RWPE2 (cell line): ENCODE data around the gene ROBO2.

Experiments used
- ATAC-seq: fragments of 200-7000 bp; cut with Tn5 transposase; 3 replicates; pipeline ENCODE4 v1.9.1; 2021; ENCODE audit warnings: low read depth
- DNase-seq: peaks from one replicate; pipeline ENCODE4 v3.0.0-alpha.2; 2020; ENCODE audit warnings: low spot score
- H3K27ac ChIP-seq: fragments of 450-650 bp; 2 replicates; pipeline ENCODE4 v1.5.1; 2017; ENCODE audit warnings: mild to moderate bottlenecking; ENCODE audit not compliant: poor library complexity, severe bottlenecking
- H3K27me3 ChIP-seq: fragments of 250-450 bp; sonication (Bioruptor Pico); 2 replicates; pipeline ENCODE4 v1.5.1; 2021; ENCODE audit warnings: mild to moderate bottlenecking, moderate library complexity; ENCODE audit not compliant: insufficient read depth, poor library complexity, severe bottlenecking
- H3K36me3 ChIP-seq: fragments of 250-450 bp; sonication (Bioruptor Pico); 2 replicates; pipeline ENCODE4 v1.5.1; 2020; ENCODE audit warnings: low read depth, mild to moderate bottlenecking, moderate library complexity
- H3K4me1 ChIP-seq: fragments of 250-450 bp; sonication (Bioruptor Pico); 2 replicates; pipeline ENCODE4 v1.5.1; 2021; ENCODE audit warnings: mild to moderate bottlenecking, moderate library complexity; ENCODE audit not compliant: insufficient read depth, poor library complexity, severe bottlenecking
- H3K4me3 ChIP-seq: fragments of 250-450 bp; sonication (Bioruptor Pico); 2 replicates; pipeline ENCODE4 v1.5.1; 2021; ENCODE audit warnings: mild to moderate bottlenecking, moderate library complexity; ENCODE audit not compliant: severe bottlenecking
- H3K9me3 ChIP-seq: fragments of 250-450 bp; sonication (Bioruptor Pico); 2 replicates; pipeline ENCODE4 v1.5.1; 2021; ENCODE audit warnings: mild to moderate bottlenecking, moderate library complexity; ENCODE audit not compliant: severe bottlenecking
- TF ChIP-seq, protein P1 (sequence below): fragments of 450-650 bp; IDR thresholded peaks from one replicate; pipeline ENCODE4 v1.5.1; 2017; ENCODE audit warnings: mild to moderate bottlenecking, moderate library complexity; ENCODE audit not compliant: poor library complexity, severe bottlenecking

ROBO2 gene

DNA sequence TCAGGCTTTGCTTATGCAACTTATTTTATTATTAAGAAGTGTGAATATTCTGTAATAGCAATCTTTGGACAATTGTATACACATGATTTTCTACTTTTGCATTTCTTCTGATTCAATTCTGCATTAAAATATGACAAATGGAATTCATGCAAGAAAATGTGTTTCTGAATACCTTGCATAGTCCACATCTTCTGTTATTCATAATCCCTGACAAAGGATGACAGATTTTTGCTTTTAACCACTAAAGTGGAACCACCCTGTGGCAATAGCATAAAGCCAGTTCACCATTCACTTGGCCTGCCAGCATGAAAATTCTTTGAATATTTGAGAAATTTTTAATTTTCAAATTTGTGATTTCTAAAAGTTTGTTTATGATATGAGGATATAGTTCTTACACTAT is 397.0 kb downstream of the ROBO2 start:
- Histone ChIP-seq H3K9me3 (no peaks in the 10 kb centered on the region), H3K4me3 (no peak overlapping the region), H3K27me3 (no peaks in the 10 kb centered on the region), H3K4me1 (no peaks in the 10 kb centered on the region), H3K27ac (no peak overlapping the region), H3K36me3 (no peaks in the 10 kb centered on the region)
- DNase-seq (no peak), ATAC-seq (no peak)
- TF ChIP-seq, protein P1, sequence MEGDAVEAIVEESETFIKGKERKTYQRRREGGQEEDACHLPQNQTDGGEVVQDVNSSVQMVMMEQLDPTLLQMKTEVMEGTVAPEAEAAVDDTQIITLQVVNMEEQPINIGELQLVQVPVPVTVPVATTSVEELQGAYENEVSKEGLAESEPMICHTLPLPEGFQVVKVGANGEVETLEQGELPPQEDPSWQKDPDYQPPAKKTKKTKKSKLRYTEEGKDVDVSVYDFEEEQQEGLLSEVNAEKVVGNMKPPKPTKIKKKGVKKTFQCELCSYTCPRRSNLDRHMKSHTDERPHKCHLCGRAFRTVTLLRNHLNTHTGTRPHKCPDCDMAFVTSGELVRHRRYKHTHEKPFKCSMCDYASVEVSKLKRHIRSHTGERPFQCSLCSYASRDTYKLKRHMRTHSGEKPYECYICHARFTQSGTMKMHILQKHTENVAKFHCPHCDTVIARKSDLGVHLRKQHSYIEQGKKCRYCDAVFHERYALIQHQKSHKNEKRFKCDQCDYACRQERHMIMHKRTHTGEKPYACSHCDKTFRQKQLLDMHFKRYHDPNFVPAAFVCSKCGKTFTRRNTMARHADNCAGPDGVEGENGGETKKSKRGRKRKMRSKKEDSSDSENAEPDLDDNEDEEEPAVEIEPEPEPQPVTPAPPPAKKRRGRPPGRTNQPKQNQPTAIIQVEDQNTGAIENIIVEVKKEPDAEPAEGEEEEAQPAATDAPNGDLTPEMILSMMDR = no peak

DNA sequence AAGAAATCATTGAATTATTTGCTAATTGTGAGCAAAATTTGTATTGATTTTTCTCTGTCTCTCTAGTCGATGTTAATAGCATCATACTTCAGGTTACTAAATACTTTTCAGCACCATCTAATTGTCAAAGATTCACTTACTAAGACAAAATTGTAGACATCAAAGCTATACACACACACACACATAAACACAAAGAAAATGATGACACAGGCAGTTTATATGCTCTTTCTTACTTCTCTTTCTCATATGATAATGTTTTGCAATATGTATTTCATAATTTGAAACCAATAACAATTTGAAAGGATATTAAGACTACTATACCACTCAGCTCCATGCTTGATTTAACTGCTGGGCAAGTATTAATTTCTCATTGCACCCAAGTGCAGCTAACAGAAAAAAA is 406.2 kb downstream of the ROBO2 start:
- Histone ChIP-seq H3K4me3 (no peak overlapping the region), H3K36me3 (no peaks in the 10 kb centered on the region), H3K4me1 (no peaks in the 10 kb centered on the region), H3K27me3 (no peaks in the 10 kb centered on the region), H3K9me3 (no peaks in the 10 kb centered on the region), H3K27ac (no peak overlapping the region)
- DNase-seq (no peak), ATAC-seq (no peak)
- TF ChIP-seq, protein P1 = no peak

DNA sequence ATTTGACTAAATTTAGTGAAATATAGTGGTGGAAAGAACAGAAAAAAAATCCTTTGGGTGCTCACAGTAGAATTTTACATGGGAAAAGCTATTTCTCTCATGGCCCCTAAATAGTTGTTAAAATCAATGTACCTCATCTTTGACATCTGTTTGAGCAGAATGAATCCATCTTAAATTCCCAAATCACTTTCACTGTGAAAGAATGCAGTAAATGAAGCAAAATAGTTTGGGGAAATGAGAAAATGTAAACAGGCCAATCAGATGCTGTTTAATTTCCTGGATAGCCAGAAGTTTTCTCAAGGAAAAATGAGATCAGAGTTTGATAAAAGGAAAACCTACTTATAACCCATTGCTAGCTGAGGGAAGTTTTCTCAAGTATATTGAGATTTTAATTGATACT is 406.9 kb downstream of the ROBO2 start:
- TF ChIP-seq, protein P1 = no peak
- Histone ChIP-seq H3K4me3 (no peak overlapping the region), H3K27me3 (no peaks in the 10 kb centered on the region), H3K36me3 (no peaks in the 10 kb centered on the region), H3K27ac (no peak overlapping the region), H3K9me3 (no peaks in the 10 kb centered on the region), H3K4me1 (no peaks in the 10 kb centered on the region)
- no peak for ATAC-seq
- DNase-seq = no peak

DNA sequence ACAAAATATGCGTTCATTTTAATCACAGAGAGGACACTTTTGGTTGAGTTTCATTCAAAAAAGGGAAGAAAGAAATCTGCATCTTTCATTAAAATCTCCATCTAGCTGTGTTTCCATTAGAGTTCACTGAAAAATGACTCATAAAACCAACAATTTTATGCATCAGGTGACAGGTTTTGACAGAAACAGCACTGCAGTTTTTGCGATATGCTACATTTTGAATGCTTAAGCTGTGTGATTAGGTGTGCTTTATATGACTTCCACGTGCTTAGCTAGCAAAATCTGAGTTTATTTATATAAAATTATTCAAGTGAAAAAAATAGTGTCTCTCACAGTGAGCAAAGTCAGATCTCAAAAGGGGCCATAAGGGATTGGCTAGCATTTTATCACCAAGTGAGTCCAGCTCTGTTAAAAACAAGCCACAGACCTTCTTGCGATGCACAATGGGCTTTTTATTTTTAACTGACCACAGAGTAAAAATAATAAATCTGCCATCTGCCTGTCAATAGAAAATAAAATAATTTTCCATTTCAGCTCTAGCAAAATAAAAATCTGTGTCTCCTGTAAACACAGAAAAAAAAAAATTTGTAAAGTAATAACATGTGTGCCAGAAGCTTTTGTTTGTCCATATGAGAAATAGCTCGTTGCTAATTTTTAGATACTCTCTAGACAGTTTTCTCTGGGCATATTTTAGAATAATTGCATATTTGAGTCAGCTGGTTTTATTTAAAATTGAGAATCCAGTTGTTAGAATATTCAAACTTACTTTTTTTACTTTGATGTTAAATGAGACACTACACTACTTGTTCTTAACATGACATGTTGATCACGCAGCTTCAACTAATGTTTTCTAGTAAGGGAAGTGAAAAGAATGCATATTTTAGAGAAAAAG is 409.8 kb downstream of the ROBO2 start:
- Histone ChIP-seq H3K9me3 (no peaks in the 10 kb centered on the region), H3K27ac (no peak overlapping the region), H3K4me3 (no peak overlapping the region), H3K4me1 (no peaks in the 10 kb centered on the region), H3K27me3 (no peaks in the 10 kb centered on the region), H3K36me3 (no peaks in the 10 kb centered on the region)
- no peak for DNase-seq
- no peak for ATAC-seq
- TF ChIP-seq, protein P1 = no peak

DNA sequence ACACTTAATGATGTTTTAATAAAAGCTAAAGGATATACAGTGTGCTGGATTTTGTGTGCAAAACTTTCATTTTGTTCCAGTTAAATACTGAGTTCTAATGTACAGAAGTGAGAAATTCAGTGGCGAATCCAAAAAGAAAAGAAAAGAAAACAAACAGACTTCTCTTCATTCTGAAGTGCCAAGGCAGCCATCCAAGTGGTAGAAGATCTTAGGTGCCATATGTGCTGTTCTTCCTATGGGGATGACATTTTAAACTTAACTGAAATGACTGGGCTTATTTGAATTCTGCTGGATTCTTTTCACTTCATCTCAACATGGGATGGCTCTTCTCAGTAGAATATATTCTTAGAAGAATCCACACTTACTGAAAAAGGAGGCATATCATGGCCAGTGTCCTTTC is 416.5 kb downstream of the ROBO2 start:
- TF ChIP-seq, protein P1 = no peak
- no peaks in the 10 kb centered on the region for H3K9me3 ChIP-seq
- DNase-seq (no peak), ATAC-seq (no peak)
- no peaks in the 10 kb centered on the region for H3K4me1 ChIP-seq
- H3K27ac ChIP-seq = no peak overlapping the region
- no peaks in the 10 kb centered on the region for H3K36me3 ChIP-seq
- H3K4me3 ChIP-seq = no peak overlapping the region
- H3K27me3 ChIP-seq = no peaks in the 10 kb centered on the region
